D721Med (cell line): ENCODE results near the gene PELO.

Source experiments
- DNase-seq: peaks from one replicate; pipeline ENCODE4 v3.0.0; 2011; ENCODE audit warnings: low spot score; ENCODE audit not compliant: insufficient read length
- FAIRE-seq: peaks from 2 replicates; lab custom pipeline; 2011; peaks lifted over from hg19 to GRCh38; lab: Jason Lieb, UNC
- CTCF ChIP-seq: IDR thresholded peaks from 2 replicates; pipeline ENCODE4 v1.5.1; 2012; ENCODE audit warnings: mild to moderate bottlenecking, control low read depth; ENCODE audit not compliant: insufficient read depth; ENCODE audit errors: missing control alignments

The PELO gene

GRCh38 chr5:52799983-52800393, 12.3 kb downstream of the PELO start:
- TF ChIP-seq CTCF = no peak
- peak; percentile 45 for DNase-seq
- FAIRE-seq = no peak

- no peak for TF ChIP-seq CTCF
- no peak for DNase-seq
- no peak for FAIRE-seq
Observed at GRCh38 chr5:52800394-52801213, 12.9 kb downstream of the PELO start.

GRCh38 chr5:52801329-52801728, 13.6 kb downstream of the PELO start:
- FAIRE-seq = no peak
- no peak for DNase-seq
- no peak for TF ChIP-seq CTCF

GRCh38 chr5:52802272-52802973, 14.7 kb downstream of the PELO start:
- TF ChIP-seq CTCF = no peak
- DNase-seq (no peak), FAIRE-seq (no peak)

- FAIRE-seq (no peak), DNase-seq (no peak)
- TF ChIP-seq CTCF = no peak
Observed at GRCh38 chr5:52802974-52803336, 15.2 kb downstream of the PELO start.

- TF ChIP-seq CTCF = no peak
- FAIRE-seq (no peak), DNase-seq (no peak)
Observed at GRCh38 chr5:52804387-52804791, 16.7 kb downstream of the PELO start.

- DNase-seq = no peak
- no peak for FAIRE-seq
- TF ChIP-seq CTCF = no peak
Observed at GRCh38 chr5:52804981-52805380, 17.3 kb downstream of the PELO start.
